Stimulated activated CD4-positive, alpha-beta T cell treated with anti-CD3 and anti-CD28 coated beads, Interleukin-15, amount 100 ng/mL, for 48 hours (primary cell): ENCODE data around the gene CLEC3A.
"Not testable (repeated sequence)": the region's sequence is repeated elsewhere in the genome, so short reads cannot be mapped to it uniquely, and the experiment has no call there.

Source experiments
- DNase-seq, 2 donors: peaks; one replicate each; pipeline ENCODE4 v3.0.0-alpha.2; 2020; ENCODE audit warnings: low read depth in 2 of 2

Gene CLEC3A

GRCh38 chr16:78022347-78023060 lies at the start of gene CLEC3A:
Gene CLEC3A (plus strand): TSS chr16:78022548. CDS start chr16:78022627, 79 bp downstream.
- no peak for DNase-seq

GRCh38 chr16:77974883-77975282 lies 47.5 kb upstream of the CLEC3A start:
- no peak for DNase-seq

- DNase-seq: no peak
Measured at GRCh38 chr16:77975942-77976341, 46.4 kb upstream of the CLEC3A start.

- no peak for DNase-seq
Measured at GRCh38 chr16:77977339-77977738, 45.0 kb upstream of the CLEC3A start.

GRCh38 chr16:77985111-77985510 lies 37.2 kb upstream of the CLEC3A start:
- no peak for DNase-seq

- DNase-seq: no peak
Measured at GRCh38 chr16:77986011-77986740, 36.2 kb upstream of the CLEC3A start.

GRCh38 chr16:77987810-77988209 lies 34.5 kb upstream of the CLEC3A start:
- DNase-seq: no peak

GRCh38 chr16:77989846-77990245 lies 32.5 kb upstream of the CLEC3A start:
- no peak for DNase-seq

GRCh38 chr16:77991701-77992100 lies 30.6 kb upstream of the CLEC3A start:
- DNase-seq: no peak

- DNase-seq: not testable (repeated sequence)
Measured at GRCh38 chr16:77992381-77992780, 30.0 kb upstream of the CLEC3A start.

- DNase-seq: no peak
Measured at GRCh38 chr16:77993111-77993985, 29.0 kb upstream of the CLEC3A start.

- DNase-seq: no peak
Measured at GRCh38 chr16:77995843-77996455, 26.4 kb upstream of the CLEC3A start.

GRCh38 chr16:77998350-77999023 lies 23.9 kb upstream of the CLEC3A start:
- DNase-seq: no peak

- DNase-seq: no peak
Measured at GRCh38 chr16:78001451-78002025, 20.8 kb upstream of the CLEC3A start.

GRCh38 chr16:78002915-78003538 lies 19.3 kb upstream of the CLEC3A start:
- peak; percentile 70 to 73 for DNase-seq

GRCh38 chr16:78004517-78004916 lies 17.8 kb upstream of the CLEC3A start:
- no peak for DNase-seq

GRCh38 chr16:78005881-78006280 lies 16.5 kb upstream of the CLEC3A start:
- DNase-seq: no peak

GRCh38 chr16:78007121-78007520 lies 15.2 kb upstream of the CLEC3A start:
- DNase-seq: no peak

GRCh38 chr16:78024159-78024558 lies 1.8 kb downstream of the CLEC3A start:
- DNase-seq: no peak

- DNase-seq: no peak
Measured at GRCh38 chr16:78025631-78026030, 3.3 kb downstream of the CLEC3A start.
